ENCODE results near the gene FAM171A2.

The FAM171A2 gene

DNA sequence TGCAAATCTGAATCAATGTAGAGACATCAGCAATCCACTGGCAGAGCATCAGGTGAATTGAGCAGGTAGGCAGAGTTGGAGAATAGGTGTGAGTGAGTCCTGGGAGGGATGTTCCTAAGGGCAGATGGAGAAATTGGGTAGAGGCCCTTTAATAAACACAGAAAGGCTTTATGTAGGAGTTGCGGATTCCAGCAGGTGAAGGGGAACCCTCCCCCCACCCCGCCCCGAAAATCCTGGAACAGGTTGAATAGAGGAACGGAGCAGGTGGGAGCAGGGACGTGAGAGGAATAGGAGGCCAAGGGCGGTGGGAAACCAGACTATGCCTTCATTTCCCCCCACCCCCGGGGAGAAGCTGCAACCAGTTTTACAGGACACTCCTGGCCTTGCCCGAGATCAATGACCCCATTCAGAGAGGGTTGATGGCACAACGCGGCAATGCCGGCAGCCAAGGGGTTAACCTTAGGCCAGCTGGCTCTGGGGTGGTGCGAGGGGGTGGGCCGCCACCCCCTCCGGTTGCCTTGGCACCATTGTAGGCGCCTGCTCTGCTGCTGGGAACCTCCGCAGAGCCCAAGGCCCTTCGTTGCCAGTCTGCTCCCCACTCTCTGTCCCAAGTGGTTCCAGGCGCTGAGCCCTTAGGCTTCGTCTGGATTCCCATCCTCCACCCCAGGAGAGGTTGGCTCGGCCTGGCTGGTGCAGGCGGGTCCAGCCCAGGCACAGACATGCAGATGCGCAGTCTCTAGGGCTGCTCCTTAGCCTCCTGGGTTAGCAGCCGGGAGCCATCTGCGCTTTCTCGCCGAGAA lies 56.1 kb downstream of the FAM171A2 start:
- DNase-seq (ENCODE audit: low read depth in 2 of 2) = no peak

DNA sequence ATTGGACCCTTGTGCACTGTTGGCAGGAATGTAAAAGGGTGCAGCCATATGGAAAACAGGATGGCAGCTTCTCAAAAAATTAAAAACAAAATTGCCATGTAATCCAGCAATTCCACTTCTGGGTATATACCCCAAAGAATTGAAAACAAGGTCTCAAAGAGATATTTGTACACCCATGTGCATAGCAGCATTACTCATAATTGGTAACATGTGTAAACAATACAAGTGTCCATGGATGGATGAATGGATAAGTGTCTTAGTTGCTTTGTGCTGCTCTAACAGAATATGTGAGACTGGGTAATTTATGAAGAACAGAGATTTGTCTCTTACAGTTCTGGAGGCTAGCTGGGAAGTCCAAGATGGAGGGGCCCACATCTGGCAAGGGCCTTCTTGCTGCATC lies 59.0 kb downstream of the FAM171A2 start:
- no peak for DNase-seq (ENCODE audit: low read depth in 2 of 2)
